Measurements from ENCODE around the gene KRTAP5-11. TPM values are rescaled to one million over a fixed set of nuclear protein-coding genes. Genes with fewer than 3 reads are reported as not detected.

The KRTAP5-11 gene, protein sequence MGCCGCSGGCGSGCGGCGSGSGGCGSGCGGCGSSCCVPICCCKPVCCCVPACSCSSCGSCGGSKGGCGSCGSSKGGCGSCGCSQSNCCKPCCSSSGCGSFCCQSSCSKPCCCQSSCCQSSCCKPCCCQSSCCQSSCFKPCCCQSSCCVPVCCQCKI
- not detected for polyA plus RNA-seq (2012; ENCODE audit: insufficient read length, low read depth)

DNA sequence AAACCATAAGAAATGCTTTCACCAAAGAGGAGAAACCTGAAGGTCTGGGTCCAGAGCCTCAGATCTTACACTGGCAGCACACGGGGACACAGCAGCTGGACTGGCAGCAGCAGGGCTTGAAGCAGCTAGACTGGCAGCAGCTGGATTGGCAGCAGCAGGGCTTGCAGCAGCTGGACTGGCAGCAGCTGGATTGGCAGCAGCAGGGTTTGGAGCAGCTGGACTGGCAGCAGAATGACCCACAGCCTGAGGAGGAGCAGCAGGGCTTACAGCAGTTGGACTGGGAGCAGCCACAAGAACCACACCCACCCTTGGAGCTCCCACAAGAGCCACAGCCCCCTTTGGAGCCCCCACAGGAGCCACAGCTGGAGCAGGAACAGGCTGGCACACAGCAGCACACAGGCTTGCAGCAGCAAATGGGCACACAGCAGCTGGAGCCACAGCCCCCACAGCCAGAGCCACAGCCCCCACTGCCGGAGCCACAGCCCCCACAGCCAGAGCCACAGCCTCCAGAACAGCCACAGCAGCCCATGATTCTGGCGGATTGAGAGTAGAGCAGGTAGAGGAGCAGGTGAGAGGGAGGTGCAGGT is at the start of gene KRTAP5-11:
KRTAP5-11 (minus strand) TSS at position 567 of the 587 bp plus-strand sequence; CDS start at position 529, 38 bp downstream.
- TF ChIP-seq, protein P1, sequence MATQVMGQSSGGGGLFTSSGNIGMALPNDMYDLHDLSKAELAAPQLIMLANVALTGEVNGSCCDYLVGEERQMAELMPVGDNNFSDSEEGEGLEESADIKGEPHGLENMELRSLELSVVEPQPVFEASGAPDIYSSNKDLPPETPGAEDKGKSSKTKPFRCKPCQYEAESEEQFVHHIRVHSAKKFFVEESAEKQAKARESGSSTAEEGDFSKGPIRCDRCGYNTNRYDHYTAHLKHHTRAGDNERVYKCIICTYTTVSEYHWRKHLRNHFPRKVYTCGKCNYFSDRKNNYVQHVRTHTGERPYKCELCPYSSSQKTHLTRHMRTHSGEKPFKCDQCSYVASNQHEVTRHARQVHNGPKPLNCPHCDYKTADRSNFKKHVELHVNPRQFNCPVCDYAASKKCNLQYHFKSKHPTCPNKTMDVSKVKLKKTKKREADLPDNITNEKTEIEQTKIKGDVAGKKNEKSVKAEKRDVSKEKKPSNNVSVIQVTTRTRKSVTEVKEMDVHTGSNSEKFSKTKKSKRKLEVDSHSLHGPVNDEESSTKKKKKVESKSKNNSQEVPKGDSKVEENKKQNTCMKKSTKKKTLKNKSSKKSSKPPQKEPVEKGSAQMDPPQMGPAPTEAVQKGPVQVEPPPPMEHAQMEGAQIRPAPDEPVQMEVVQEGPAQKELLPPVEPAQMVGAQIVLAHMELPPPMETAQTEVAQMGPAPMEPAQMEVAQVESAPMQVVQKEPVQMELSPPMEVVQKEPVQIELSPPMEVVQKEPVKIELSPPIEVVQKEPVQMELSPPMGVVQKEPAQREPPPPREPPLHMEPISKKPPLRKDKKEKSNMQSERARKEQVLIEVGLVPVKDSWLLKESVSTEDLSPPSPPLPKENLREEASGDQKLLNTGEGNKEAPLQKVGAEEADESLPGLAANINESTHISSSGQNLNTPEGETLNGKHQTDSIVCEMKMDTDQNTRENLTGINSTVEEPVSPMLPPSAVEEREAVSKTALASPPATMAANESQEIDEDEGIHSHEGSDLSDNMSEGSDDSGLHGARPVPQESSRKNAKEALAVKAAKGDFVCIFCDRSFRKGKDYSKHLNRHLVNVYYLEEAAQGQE (IDR thresholded peaks at IDR 0.05; ENCODE audit: insufficient read depth in 1 of 2, low read depth in 2 of 2, low read length in 2 of 2) = no peak
- TF ChIP-seq POLR2AphosphoS5 (IDR thresholded peaks at IDR 0.05; ENCODE audit: low read depth, low read length) (no peak), FOXP2 (optimal IDR thresholded peaks at IDR 0.05; ENCODE audit: borderline replicate concordance, extremely low read depth, extremely low read length, insufficient read depth) (no peak), TAF1 (IDR thresholded peaks at IDR 0.05; ENCODE audit: borderline replicate concordance, insufficient read depth, low read length) (no peak), SIN3A (IDR thresholded peaks at IDR 0.05; ENCODE audit: borderline replicate concordance, insufficient read depth, low read length) (no peak)

DNA sequence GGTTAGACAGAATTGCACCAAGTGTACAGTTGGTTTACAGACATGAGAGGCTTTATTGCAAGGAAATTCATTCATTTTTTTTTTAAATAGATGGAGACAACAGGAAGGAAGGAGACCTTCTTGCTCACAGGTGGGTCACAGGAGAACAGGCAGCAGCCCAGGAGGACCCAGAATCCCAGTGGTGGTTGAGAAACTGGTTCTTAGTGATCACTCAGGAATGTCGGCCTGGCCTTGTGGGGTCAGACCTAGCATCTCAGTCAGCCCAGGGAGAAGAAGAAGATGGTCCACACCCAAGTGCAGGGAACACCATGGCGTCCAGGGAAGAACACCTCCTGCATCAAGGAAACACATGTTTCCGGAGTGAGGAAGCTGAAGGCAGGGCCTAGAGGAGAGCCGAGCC is 849 bp downstream of the KRTAP5-11 start:
- no peak for TF ChIP-seq POLR2AphosphoS5 (IDR thresholded peaks at IDR 0.05; ENCODE audit: low read depth, low read length)
- no peak for TF ChIP-seq SIN3A (IDR thresholded peaks at IDR 0.05; ENCODE audit: borderline replicate concordance, insufficient read depth, low read length)
- TF ChIP-seq, protein P1 (IDR thresholded peaks at IDR 0.05; ENCODE audit: insufficient read depth in 1 of 2, low read depth in 2 of 2, low read length in 2 of 2) = no peak

DNA sequence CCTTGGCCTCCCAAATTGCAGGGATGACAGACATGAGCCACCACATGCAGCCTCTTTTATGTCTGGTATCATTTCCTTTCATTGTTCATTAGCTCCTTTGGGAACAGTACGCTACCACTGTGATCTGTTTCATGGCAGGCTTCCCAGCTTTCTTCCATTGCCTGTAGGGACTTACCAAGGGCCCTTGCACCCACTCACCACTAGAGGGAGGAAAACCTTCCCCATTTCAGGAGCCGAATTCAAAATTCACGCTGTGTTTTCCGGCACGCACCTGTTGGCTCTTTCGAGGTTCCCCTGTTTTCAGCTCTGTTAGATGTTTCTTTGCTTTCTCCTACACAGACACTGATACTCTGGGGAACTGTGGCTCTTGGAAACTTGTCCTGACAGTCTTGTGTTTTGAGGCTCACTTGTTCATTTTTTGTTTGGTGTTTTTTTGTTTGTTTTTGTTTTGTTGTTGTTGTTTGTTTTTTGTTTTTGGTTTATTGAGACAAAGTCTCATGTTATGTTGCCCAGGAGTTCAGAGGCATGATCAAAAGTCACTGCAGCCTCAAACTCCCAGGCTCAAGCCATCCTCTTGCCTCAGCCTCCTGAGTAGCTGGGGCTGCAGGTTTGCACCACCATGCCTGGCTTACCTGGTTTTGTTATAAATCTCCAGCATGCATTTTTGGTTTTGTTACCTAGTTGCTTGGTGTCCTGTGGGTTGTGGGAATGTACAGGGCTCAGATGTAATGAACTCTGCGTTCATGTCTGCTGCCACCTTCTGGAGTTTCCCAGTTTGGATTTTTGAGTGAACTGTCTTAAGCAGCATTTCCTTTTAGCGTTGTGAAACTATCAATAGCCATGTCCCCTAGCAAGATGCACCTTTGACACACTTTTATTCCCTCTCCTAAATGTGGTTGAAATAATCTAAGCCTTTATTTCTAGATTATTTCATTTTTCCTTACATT is 2.3 kb downstream of the KRTAP5-11 start:
- TF ChIP-seq FOXP2 (optimal IDR thresholded peaks at IDR 0.05; ENCODE audit: borderline replicate concordance, extremely low read depth, extremely low read length, insufficient read depth) (no peak), SIN3A (IDR thresholded peaks at IDR 0.05; ENCODE audit: borderline replicate concordance, insufficient read depth, low read length) (no peak), TAF1 (IDR thresholded peaks at IDR 0.05; ENCODE audit: borderline replicate concordance, insufficient read depth, low read length) (no peak)
- TF ChIP-seq, protein P1 (IDR thresholded peaks at IDR 0.05; ENCODE audit: insufficient read depth in 1 of 2, low read depth in 2 of 2, low read length in 2 of 2) = no peak

DNA sequence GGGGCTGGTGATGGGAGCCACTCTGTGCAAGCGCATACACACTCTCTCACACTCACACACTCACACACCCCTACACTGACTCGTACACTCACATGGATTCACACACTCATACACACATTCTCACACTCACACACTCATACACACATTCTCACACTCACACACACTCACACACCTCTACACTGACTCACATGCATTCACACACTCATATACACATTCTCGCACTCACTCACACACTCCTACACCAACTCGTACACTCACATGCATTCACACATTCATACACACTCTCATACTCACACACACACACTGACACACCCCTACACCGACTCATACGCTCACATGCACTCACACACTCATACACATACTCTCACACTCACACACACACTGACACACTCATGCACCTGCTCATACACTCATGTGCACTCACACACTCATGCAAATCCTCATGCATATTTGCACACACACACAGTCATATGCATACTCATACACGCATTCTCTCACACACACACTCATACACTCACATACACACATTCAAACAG is 5.1 kb downstream of the KRTAP5-11 start:
- TF ChIP-seq TAF1 (IDR thresholded peaks at IDR 0.05; ENCODE audit: borderline replicate concordance, insufficient read depth, low read length) = no peak
- no peak for TF ChIP-seq POLR2AphosphoS5 (IDR thresholded peaks at IDR 0.05; ENCODE audit: low read depth, low read length)
- TF ChIP-seq SIN3A (IDR thresholded peaks at IDR 0.05; ENCODE audit: borderline replicate concordance, insufficient read depth, low read length) = no peak

DNA sequence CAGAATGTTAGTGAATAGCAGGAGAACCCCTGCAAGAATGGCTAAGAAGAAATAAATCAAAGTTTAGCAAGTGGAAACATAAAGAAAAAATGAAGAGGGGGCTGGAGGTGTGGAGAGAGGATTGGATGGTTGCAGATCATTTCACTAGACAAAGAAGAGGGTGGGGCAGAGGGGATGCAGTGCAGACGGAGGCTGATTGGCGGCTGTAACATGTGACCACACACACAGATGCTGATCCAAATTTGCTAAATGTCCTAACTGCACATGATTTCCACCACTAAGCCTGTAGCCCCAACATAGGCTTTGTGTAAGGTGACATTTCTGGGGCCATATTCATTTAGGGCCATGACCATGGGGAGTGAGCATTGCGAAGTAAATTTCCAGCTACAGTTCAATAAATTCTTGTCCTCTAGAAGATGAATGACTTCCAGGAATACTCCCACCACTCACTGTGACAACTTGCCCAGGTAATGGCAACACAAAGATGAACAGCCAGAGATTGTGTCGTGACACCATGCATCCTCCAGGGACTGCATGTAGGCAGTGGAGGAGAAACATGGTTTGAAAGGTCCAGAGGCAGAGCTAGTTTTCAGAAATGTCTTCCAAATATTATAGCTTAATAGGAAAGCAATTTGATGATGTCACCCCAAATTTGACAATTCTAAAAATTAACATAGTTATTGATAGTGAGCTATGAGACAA is 6.8 kb downstream of the KRTAP5-11 start:
- TF ChIP-seq, protein P1 (IDR thresholded peaks at IDR 0.05; ENCODE audit: insufficient read depth in 1 of 2, low read depth in 2 of 2, low read length in 2 of 2) = no peak
- TF ChIP-seq FOXP2 (optimal IDR thresholded peaks at IDR 0.05; ENCODE audit: borderline replicate concordance, extremely low read depth, extremely low read length, insufficient read depth) = no peak
- no peak for TF ChIP-seq POLR2AphosphoS5 (IDR thresholded peaks at IDR 0.05; ENCODE audit: low read depth, low read length)
- TF ChIP-seq SIN3A (IDR thresholded peaks at IDR 0.05; ENCODE audit: borderline replicate concordance, insufficient read depth, low read length) = no peak
- no peak for TF ChIP-seq TAF1 (IDR thresholded peaks at IDR 0.05; ENCODE audit: borderline replicate concordance, insufficient read depth, low read length)
